Endothelial cell of umbilical vein (primary cell): ENCODE measurements around the gene HOXB2. TPM values are rescaled to one million over a fixed set of nuclear protein-coding genes. Genes with fewer than 3 reads are reported as not detected.

Experiments used
- BruUV-seq: library from RNA; stranded (reverse); fragments of 400-500 nt; replicated peaks from 2 replicates; lab custom pipeline; 2021; lab: Mats Ljungman, UMichigan
- CTCF ChIA-PET: fragments of 300-600, 350-600 bp; sonication (Branson Sonifier 250); formaldehyde crosslinking; loops from one replicate; lab custom pipeline; 2021; ENCODE audit warnings: antibody characterized with exemption, inconsistent platforms; lab: Charles Lee
- POLR2A ChIA-PET: fragments of 300-600, 350-600 bp; sonication (Branson Sonifier 250); formaldehyde crosslinking; loops from one replicate; lab custom pipeline; 2021; ENCODE audit warnings: antibody characterized with exemption, inconsistent platforms; lab: Charles Lee
- DNase-seq: peaks from one replicate; pipeline ENCODE4 v3.0.0-alpha.2; 2011; ENCODE audit warnings: low read depth, low spot score
- FAIRE-seq: peaks from 2 replicates; lab custom pipeline; 2011; peaks lifted over from hg19 to GRCh38; lab: Jason Lieb, UNC
- H2AFZ ChIP-seq: 2 replicates; pipeline ENCODE4 v1.6.0; 2012; ENCODE audit warnings: low read depth, low read length, control low read depth, inconsistent platforms
- H3K27ac ChIP-seq: 2 replicates; pipeline ENCODE4 v1.5.1; 2011; ENCODE audit warnings: low read depth, mild to moderate bottlenecking, control low read depth, low read length, moderate library complexity; ENCODE audit not compliant: insufficient read depth
- H3K27me3 ChIP-seq, 2 experiments: 2 replicates each; pipeline versions ENCODE4 v1.6.0 to v1.6.1; 2011; ENCODE audit warnings: low read length in 2 of 2, mixed read lengths in 1 of 2; ENCODE audit not compliant: control insufficient read depth in 2 of 2, insufficient read depth in 2 of 2
- H3K36me3 ChIP-seq, 2 experiments: 2 replicates in 1 of 2; 3 replicates in 1 of 2; pipeline ENCODE4 v1.5.1; 2011; ENCODE audit warnings: low read length in 2 of 2, mild to moderate bottlenecking in 1 of 2, moderate library complexity in 1 of 2; ENCODE audit not compliant: control insufficient read depth in 2 of 2, insufficient read depth in 2 of 2; ENCODE audit errors: extremely low read depth in 1 of 2
- H3K4me1 ChIP-seq: 3 replicates; pipeline ENCODE4 v1.5.1; 2011; ENCODE audit warnings: mild to moderate bottlenecking, low read length; ENCODE audit not compliant: control insufficient read depth, insufficient read depth; ENCODE audit errors: extremely low read depth
- H3K4me2 ChIP-seq: 2 replicates; pipeline ENCODE4 v1.6.1; 2011; ENCODE audit warnings: low read length, control low read depth, mixed read lengths; ENCODE audit not compliant: insufficient read depth
- H3K4me3 ChIP-seq, 3 experiments: fragments of 200-600 bp in 1 of 3; sonication (generic), shearing (Covaris generic) in 1 of 3; replicated peaks in 1 of 3; 2 replicates each; pipeline ENCODE4 v1.5.1; 2011 to 2016; ENCODE audit warnings: control low read depth in 3 of 3, low read length in 3 of 3, mild to moderate bottlenecking in 2 of 3, inconsistent platforms in 1 of 3, low read depth in 1 of 3, moderate library complexity in 1 of 3; ENCODE audit not compliant: insufficient read depth in 1 of 3
- H3K79me2 ChIP-seq: 2 replicates; pipeline ENCODE4 v1.6.0; 2012; ENCODE audit warnings: low read length, inconsistent platforms; ENCODE audit not compliant: control insufficient read depth, insufficient read depth
- H3K9ac ChIP-seq: replicated peaks from 2 replicates; pipeline ENCODE3; 2011; ENCODE audit warnings: low read length, control low read depth; ENCODE audit not compliant: insufficient read depth; ENCODE audit errors: extremely low read depth
- H3K9me1 ChIP-seq: replicated peaks from 3 replicates; pipeline ENCODE4 v1.6.0; 2011; ENCODE audit warnings: mild to moderate bottlenecking, low read length; ENCODE audit not compliant: control insufficient read depth, insufficient read depth; ENCODE audit errors: extremely low read depth
- H3K9me3 ChIP-seq: replicated peaks from 2 replicates; pipeline ENCODE4 v1.5.1; 2012; ENCODE audit warnings: low read length, inconsistent platforms; ENCODE audit not compliant: control insufficient read depth, insufficient read depth
- H4K20me1 ChIP-seq: replicated peaks from 2 replicates; pipeline ENCODE3; 2011; ENCODE audit warnings: mild to moderate bottlenecking, low read length; ENCODE audit not compliant: control insufficient read depth, insufficient read depth; ENCODE audit errors: extremely low read depth
- EZH2 ChIP-seq: IDR thresholded peaks from 2 replicates; pipeline ENCODE4 v1.6.1; 2012; ENCODE audit warnings: borderline replicate concordance, low read depth, mild to moderate bottlenecking, moderate library complexity, low read length, inconsistent platforms; ENCODE audit not compliant: severe bottlenecking
- FOS ChIP-seq: IDR thresholded peaks from 2 replicates; pipeline ENCODE4 v1.6.1; 2011; ENCODE audit warnings: mild to moderate bottlenecking, low read length, moderate library complexity, borderline replicate concordance; ENCODE audit not compliant: insufficient read depth
- GATA2 ChIP-seq: IDR thresholded peaks from 2 replicates; pipeline ENCODE4 v1.7.0; 2011; ENCODE audit warnings: low read depth, mild to moderate bottlenecking, moderate library complexity, mixed read lengths, low read length; ENCODE audit not compliant: insufficient read length, insufficient read depth
- JUN ChIP-seq: IDR thresholded peaks from 2 replicates; pipeline ENCODE4 v1.6.1; 2011; ENCODE audit warnings: borderline replicate concordance, low read depth; ENCODE audit not compliant: insufficient read length, insufficient read depth
- MYC ChIP-seq: IDR thresholded peaks from one replicate; pipeline ENCODE4 v1.6.1; 2011; ENCODE audit warnings: mild to moderate bottlenecking, low read depth, low read length
- POLR2A ChIP-seq: IDR thresholded peaks from 2 replicates; pipeline ENCODE4 v1.6.1; 2012; ENCODE audit warnings: low read depth, mild to moderate bottlenecking, control low read depth, low read length
- POLR2AphosphoS5 ChIP-seq: IDR thresholded peaks from 2 replicates; pipeline ENCODE4 v1.6.1; 2012; ENCODE audit warnings: low read depth, mild to moderate bottlenecking, control low read depth, low read length, moderate library complexity; ENCODE audit not compliant: insufficient read depth
- dilution Hi-C: fragments of 300-500 bp; cut with MboI; formaldehyde crosslinking; loops from one replicate; pipeline ENCODE4 v1.15.0; 2019; ENCODE audit warnings: low sequenced_read_pairs; ENCODE audit not compliant: extremely low pct_ligation_motif_present
- intact Hi-C: fragments of 100-400 bp; cut with micrococcal nuclease; formaldehyde crosslinking; loops from one replicate; pipeline ENCODE4 v1.10.0; 2022
- polyA plus RNA-seq, 4 experiments: library from polyadenylated mRNA; depleted of rRNA in 3 of 4; stranded (reverse) in 3 of 4; unstranded in 1 of 4; fragments of >200 nt; gene quantifications; 2 replicates each; pipeline versions ENCODE4 v1.2.1 to v1.2.3, GENCODE V29; 2011 to 2012; ENCODE audit warnings: missing spikeins in 1 of 4
- total RNA-seq: library from RNA; stranded (reverse); gene quantifications from 2 replicates; pipeline ENCODE4 v1.2.3, GENCODE V29; 2021
- TF ChIP-seq, protein P1 (sequence below), 2 donors: IDR thresholded peaks; 1 replicate in 1 of 2; 2 replicates in 1 of 2; pipeline ENCODE4 v1.5.1; 2011; ENCODE audit warnings: low read length in 2 of 2, mild to moderate bottlenecking in 2 of 2, moderate library complexity in 2 of 2, control low read depth in 1 of 2, inconsistent platforms in 1 of 2, low read depth in 1 of 2; ENCODE audit not compliant: insufficient read depth in 1 of 2; ENCODE audit errors: extremely low read depth in 1 of 2
- TF ChIP-seq, protein P2 (sequence below): IDR thresholded peaks from 2 replicates; pipeline ENCODE4 v1.6.1; 2011; ENCODE audit not compliant: insufficient read depth, insufficient read length

The HOXB2 gene
- total and polyA plus RNA-seq, 2 donors (not counting 3 experiments of a cell fraction or from before 2014, with no cell fraction given) = 14.1 to 23.3 TPM

DNA sequence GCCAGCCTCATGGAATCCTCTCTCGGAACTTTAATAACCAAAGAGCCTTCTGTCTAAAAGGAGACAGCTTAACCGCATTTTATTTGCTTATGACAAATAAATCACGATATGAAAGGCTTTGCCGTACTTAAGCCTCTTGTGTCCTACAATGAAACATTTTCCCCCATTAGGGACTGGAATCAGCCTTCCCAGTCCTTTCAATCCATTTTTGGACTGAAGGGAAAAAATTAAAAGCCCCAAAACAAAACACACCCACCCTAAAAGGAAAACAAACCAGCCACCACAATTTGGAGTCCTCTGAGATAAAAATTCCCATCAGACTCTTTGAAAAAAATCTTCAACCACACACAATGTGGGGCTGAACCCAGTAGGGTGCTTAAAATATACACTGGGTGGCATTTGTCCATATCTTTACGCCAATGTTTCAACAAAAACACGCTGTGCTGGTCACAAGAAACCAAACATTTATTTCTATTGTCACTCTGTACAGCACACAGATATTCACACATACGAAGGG lies 30.2 kb upstream of the HOXB2 start:
- Histone ChIP-seq H3K4me3 (peak overlapping the region in 2 of 3 experiments; percentile 9 to 46), H3K27me3 (no peaks in the 10 kb centered on the region), H3K4me2 (peak overlapping the region; percentile 81), H3K27ac (peak overlapping the region; percentile 47), H3K4me1 (peaks cover 80% of the 10 kb centered on the region), H3K9ac (peak overlapping the region; percentile 29), H3K36me3 (peaks cover 0 to 3% of the 10 kb centered on the region in 2 experiments), H3K9me3 (no peaks in the 10 kb centered on the region), H4K20me1 (no peaks in the 10 kb centered on the region), H2AFZ (no peak overlapping the region), H3K79me2 (peaks cover 94% of the 10 kb centered on the region), H3K9me1 (no peaks in the 10 kb centered on the region)
- no TSS peak for BruUV-seq
- DNase-seq (peak; percentile 53), FAIRE-seq (peak; percentile 38)
- TF ChIP-seq, protein P1, sequence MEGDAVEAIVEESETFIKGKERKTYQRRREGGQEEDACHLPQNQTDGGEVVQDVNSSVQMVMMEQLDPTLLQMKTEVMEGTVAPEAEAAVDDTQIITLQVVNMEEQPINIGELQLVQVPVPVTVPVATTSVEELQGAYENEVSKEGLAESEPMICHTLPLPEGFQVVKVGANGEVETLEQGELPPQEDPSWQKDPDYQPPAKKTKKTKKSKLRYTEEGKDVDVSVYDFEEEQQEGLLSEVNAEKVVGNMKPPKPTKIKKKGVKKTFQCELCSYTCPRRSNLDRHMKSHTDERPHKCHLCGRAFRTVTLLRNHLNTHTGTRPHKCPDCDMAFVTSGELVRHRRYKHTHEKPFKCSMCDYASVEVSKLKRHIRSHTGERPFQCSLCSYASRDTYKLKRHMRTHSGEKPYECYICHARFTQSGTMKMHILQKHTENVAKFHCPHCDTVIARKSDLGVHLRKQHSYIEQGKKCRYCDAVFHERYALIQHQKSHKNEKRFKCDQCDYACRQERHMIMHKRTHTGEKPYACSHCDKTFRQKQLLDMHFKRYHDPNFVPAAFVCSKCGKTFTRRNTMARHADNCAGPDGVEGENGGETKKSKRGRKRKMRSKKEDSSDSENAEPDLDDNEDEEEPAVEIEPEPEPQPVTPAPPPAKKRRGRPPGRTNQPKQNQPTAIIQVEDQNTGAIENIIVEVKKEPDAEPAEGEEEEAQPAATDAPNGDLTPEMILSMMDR (IDR thresholded peaks at IDR 0.05; ENCODE audit: extremely low read depth in 1 of 2, insufficient read depth in 1 of 2, low read depth in 1 of 2, low read length in 2 of 2) = no peak
- TF ChIP-seq JUN (no peak), GATA2 (no peak), POLR2AphosphoS5 (no peak), POLR2A (no peak), FOS (no peak), MYC (no peak), EZH2 (no peak)
- TF ChIP-seq, protein P2, sequence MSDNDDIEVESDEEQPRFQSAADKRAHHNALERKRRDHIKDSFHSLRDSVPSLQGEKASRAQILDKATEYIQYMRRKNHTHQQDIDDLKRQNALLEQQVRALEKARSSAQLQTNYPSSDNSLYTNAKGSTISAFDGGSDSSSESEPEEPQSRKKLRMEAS = no peak
- CTCF ChIA-PET = interaction anchor here (0.7 to 2.4 kb wide), 3 partner anchors 19 to 222 kb away, joined by 3 to 9 read pairs (median 4); no protein-coding TSS in a partner anchor
- dilution Hi-C loops (no loop called here), intact Hi-C loops (loop anchor here (1.0 kb wide), 1 partner anchor 31 kb away; no protein-coding TSS in a partner anchor)
- POLR2A ChIA-PET = no interaction called here
